Activated CD4-positive, alpha-beta T cell treated with anti-CD3 and anti-CD28 coated beads, Interleukin-2, amount 50 U/mL, for 48 hours (primary cell): ENCODE results near the gene SLC35E2B.
"Not testable (repeated sequence)": the region's sequence is repeated elsewhere in the genome, so short reads cannot be mapped to it uniquely, and the experiment has no call there.

Source experiments
- DNase-seq, 2 experiments: peaks; one replicate each; pipeline ENCODE4 v3.0.0-alpha.2; 2020

The SLC35E2B gene

DNA sequence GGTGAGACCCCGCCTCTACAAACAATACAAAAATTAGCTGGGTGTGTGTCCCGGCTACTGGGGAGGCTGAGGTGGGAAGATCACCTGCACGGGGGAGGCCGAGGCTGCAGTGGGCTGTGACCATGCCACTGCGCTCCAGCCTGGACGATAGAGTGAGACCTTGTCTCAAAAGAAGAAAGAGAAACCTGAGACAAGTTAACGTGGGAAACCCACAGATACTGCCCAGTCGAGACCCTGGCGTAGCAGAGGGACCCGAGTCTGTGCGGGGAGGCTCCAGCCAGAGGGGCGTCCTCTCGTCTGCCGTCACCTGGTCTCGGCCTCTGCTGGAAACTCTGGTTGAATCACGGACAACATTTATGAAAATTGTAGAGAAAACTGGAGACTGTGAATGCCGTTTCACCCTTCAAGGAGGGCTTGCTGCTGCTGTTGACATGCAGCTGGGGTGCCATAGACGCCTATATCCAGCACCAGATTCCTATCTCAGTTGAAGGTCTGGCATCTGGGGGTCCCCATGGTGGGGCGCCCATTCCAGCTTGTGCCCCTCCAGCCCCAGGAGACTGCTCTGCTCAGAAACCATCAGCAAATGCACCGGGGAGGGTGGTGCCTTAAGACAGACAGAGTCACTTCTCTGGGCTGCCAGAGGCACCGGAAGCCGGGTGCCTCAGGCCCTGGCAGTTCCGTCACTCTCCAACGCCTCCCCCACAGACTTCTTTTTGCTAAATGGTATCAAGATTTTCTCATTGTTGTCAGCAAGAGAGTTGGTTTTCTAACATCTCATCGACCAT lies 20.2 kb downstream of the SLC35E2B start:
- DNase-seq = no peak

DNA sequence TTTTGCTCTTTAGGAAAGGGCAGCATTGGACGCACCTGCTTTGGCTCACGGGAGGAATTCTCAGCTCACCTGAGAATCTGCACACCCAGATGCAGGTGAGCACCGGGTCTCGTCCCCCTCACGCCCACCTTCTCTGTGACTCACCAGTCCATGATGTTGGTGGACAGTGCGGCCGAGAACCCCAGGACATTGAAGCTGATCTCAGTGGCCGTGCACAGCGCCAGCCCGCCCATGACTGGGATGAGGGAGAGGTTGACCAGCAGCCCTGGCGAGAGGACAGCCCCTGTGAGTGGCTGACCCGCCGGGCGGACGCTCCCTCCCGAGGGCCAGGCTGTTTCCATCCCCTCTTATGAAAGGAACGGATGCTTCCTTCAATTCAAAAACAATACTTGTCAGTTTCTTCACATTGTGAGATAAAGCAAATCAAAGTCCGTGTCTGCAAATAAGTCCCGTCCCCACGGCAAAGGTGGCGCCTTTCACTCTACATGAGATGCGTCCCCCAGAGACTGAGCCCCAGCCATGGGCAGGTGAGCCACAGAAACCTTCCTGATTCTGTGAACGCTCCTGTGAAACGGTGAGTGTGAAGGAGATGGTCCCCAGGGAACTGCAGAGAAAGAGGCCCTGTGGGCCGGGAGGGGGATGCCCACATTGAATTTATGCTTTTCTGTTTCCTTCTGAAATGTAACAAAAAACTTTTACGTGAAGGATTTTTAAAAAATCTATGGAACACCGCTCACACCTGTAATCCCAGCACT lies 21.1 kb downstream of the SLC35E2B start:
- no peak for DNase-seq

DNA sequence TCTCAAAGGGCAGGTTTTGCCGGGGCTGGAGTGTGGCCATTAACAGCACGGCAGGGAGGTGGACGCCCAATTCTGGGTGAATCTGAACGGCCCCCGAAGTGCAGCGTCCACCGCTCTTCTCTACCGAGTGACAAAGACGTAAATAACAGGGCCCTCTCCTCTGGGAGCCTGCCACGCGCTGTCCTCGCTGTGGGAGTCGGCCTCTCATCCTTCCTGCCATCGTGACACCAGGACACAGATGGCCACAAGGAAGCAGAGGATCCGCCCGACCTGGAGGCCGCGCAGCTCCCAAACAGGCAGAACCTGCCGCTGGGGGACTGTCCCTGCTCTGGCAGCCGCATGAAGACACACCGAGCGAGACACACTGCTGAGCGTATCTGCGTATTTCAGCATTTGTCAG lies 21.7 kb downstream of the SLC35E2B start:
- DNase-seq = no peak

DNA sequence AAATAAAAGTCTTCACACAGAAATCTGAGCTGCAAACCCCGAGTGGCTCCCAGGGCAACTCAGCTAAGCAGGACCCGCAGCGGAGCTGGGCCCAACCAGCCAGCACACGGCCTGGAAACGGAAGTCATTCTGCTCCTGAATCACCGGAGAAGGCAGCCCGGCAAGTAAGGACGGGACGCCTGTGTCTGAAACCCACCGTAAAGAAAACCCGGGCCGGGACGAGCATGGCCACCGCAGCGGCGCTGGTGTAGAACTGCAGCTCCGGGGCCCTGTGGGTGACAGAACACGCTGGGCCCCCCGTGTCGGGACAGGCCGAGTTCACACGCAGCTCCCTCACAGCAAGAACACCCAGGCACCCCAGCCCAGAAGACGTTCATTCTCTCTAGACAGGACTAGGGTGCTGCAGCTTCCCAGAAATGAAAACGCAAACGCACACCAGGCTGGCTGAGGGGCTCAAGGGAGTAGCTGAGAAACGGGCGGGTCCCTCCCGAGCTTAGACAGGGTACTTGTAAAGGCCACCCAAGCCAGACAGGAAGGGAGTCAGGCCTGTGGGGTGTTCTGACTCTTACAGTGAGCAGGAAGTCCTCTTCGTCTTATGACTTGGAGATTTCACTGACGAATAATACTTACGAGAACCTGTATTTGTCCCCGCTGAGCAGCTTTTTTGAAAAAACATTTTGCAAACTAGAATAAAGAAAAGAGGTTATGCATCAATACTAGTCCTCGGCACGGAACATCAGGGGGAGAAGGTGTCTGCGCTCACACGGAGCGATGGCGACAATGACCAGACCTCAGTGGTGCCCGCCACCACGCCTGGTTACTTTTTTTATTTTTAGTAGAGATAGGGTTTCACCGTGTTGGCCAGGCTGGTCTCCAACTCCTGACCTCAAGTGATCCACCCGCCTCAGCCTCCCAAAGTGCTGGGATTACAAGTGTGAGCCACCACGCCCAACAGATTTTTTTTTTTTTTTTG lies 22.8 kb downstream of the SLC35E2B start:
- no peak for DNase-seq

DNA sequence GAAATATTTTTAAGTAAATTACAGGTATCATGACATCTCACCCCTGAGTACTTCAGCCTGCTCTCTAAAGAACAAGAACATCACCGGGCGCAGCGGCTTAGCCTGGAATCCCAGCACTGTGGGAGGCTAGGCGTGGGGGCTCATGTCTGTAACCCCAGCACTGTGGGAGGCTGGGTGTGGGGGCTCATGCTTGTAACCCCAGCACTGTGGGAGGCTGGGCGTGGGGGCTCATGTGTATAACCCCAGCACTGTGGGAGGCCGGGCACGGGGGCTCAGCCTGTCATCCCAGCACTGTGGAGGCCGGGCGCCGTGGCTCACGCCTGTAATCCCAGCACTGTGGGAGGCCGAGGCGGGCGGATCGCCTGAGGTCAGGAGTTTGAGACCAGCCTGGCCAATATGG lies 26.1 kb downstream of the SLC35E2B start:
- no peak for DNase-seq

DNA sequence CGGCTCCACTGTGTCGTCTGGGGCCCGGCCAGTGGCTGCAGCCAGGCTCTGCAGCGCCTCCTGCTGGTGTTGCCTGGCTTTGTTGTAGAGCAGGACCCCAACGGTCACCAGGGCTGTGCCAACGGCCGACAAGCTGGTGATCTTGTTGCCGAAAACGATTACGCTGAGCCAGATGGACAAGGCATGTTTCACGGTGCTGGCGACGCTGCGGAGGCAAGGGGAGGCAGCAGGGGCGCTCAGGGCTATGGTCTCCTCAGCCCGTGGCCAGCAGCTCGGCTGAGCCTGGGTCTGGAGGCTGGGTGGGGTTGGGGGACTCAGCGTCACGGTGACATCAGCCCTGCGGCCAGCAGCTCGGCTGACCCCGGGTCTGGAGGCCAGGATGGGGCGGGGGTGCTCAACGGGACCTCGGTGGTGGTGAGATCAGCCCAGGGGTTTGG lies 26.8 kb downstream of the SLC35E2B start:
- peak; percentile 65 to 68 for DNase-seq

DNA sequence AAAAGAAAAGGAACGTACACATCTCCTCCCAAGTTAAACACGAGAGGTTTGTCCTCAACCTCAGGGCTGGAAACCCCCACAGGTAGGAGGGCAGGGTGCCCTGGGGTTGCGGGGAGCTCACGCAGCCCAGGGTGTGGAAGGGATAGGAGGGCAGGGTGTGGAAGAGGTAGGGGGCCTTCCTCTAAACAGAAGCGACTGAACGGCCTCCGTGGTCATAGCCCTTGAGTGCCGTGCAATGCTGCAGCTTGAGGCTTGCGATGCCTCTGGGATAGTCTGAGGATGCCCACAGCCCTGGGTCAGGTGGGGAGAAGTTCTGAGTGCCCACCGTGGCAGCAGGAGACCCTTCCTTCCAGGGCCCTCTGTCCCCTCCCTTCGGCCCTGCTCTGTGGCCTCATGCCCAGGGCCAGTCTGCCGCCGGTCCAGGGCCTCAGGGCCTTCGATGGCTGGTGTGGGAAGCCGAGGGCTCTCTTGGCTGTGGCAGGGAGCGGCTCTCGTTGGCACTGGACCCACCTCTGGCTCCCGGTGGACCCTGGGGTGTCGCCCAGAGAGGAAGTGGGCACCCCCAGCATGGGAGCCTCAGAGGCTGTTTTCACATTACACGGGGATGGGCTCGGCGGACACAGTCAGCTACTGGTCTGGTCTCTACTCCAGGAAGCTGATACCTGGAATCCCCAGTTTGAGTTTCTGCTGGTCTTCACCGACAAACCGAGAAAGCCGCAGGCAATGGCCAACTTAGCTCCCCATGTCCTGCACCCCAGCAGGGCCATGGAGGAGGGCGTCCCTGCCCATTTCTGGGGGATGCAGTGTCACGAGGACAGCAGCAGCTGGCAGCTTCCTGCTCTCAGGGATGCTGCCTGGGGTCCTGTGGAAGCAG lies 27.4 kb downstream of the SLC35E2B start:
- no peak for DNase-seq

DNA sequence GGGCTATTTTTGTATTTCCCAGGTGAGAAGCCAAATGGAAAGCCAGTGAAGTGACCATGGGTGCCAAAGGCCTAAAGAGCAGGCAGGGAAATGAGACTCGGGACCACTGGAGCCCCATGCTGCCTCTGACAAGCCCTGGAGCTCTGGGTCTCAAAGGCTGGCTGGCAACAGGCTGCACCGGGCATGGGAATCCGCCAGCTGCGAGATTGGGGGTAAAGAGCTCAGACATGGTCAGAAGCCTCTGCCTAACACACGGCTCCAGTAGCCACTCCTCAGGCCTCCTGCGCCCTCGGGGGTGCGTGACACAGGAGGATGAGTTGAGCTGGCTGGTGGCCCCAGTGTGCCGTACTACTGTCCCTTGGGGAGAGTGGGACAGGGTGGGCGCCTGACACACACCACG lies 28.3 kb downstream of the SLC35E2B start:
- DNase-seq = not testable (repeated sequence)

DNA sequence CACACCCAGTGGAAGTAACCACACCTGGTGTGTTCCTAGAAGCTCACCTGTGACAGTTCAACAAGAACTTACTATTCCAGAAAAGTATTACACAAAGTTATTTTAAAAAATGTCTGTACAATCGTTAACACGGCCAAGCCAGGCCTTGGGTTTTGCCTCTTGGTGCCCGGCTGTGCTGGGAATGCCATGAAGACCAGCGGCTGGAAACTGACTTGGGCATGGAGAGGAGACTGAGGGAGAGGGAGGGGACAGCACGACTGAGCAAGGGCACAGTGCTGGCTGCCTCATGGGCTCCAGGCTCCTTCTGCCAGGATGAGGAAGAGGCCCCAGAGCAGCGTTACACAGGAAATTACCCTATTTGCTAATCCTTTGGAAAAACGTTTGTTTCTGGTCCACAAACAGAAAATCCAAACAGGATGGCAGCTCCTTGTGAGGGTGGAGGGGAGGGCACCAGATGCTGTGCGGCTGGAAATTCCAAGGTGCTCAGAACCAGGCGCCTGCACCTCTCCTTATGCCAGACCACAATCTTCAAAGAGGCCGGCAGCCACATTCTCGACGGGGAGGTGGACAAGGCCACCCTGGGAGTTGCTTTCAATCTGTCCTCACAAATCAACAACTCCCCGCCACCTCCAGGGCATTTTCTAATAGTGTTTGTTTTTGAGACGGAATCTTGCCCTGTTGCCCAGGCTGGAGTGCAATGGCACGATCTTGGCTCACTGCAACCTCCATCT lies 29.6 kb downstream of the SLC35E2B start:
- not testable (repeated sequence) for DNase-seq

DNA sequence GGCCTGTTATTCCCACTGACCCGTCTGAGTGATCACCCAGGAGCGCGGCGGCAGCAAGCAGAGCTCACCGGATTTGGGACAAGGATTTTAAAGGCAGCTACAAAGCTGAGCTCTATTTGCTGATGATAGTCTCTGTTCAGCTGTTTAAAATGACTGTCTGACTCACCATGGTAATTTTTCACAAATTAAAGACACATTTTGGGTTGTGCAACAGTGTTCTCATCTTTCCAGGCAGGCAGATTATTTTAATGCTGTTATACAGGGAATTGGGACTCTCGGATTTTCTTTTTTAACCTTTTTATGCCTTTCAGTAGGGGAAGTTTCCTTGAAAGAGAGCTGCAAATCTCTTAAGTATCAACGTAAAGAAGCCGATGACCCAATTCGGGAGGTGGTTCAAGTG lies 30.2 kb downstream of the SLC35E2B start:
- not testable (repeated sequence) for DNase-seq

DNA sequence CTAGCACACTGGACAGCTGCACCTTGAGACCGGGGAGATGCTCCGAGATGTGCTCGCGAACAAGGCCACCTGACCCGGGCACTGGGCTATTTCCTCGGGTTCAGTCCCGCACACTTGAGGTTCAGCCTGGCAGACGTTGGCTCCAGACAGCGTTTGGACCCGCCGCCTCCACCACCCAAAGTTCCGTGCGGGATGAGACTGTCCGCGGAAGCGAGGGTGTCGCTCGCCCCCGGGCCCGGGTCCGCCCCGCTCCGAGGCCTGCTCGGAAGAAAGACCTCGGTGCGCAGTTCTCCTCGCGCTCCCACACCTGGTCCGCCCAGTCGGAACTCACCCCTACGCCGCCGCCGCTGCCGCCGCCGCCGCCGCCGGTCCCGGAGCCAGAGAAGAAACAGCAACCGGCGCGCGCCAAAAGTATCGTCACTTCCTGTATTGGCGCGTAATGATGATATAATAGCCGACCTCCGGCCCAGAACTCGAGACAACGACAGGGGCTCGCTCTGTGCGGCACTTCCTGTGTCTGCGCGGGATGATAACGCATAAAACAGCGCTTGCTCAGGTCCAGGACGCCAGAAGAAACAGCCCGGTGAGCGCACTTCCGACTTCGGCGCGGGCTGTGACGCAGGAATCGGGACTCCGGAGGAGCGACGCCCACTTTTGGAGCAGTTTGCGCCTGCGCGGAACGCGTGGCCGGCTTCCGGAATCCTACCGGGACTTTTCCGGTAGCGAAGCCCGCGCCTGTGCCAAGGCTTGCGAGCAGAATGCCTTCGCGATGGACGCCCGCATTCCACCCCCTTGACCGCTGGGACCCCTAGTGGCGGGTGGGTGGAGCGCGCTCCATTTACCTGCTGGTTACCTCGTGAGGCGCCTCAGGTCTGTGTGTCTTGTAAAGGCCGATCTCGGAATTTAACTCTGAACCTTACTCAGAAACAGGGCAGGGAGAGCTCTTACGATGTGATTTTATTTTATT lies 33.7 kb downstream of the SLC35E2B start, which contains the start of gene CDK11B:
Gene CDK11B, minus strand, starts transcription at position 422 of the 967 bp plus-strand sequence. CDS start 1,519 bp downstream, outside the sequence.
- peak; percentile 99 to 100 for DNase-seq

DNA sequence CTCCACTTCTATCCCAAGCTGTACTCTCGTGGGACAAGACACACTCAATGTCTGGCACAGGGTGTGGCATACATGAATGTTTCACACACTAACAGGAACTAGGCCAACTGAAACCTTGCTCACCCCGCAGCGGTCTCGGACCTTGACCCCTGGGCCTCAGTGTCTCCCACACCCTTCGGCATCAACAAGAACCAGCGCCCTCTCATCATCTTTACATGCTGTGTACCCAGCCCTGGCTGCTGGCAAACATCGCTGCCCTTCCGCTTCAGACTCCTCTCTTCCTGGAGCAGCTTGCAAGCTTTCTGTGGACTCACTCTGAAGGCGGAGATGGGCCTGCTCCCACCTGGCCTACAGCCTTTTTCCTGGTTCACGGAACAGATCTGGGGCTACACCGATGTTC lies 44.3 kb downstream of the SLC35E2B start:
- DNase-seq = not testable (repeated sequence)

DNA sequence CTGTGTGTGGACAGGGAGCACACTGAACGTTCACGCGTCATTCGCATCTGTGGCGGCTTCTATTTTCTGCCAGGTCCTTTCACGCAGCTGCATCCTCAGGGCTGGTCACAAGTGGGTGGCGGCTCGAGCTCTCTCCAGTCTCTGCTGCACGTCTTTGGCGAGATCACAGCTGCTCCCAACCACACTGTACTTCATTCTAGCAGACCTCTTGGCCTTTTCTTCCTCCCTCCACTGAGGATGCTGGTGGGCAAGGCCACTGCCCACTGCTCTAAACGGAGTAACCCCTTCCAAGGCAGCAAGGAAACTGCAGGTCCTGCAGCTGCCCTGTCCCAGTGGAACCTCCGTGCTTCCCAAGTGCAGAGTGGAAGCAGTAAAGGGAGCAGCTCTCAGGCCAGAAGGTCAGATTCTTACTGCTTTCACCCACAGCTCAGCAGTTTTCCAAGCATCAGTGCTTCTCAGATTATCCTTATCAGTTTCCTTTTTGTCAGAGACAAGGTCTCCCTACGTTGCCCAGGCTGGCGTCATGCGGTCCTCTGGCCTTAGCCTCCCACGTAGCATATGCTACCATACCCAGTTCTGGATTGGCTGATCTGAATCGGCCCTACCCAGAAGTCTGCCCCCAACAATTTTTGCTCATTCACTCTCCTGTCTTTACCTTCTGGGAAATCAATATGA lies 44.9 kb downstream of the SLC35E2B start:
- DNase-seq = not testable (repeated sequence)

DNA sequence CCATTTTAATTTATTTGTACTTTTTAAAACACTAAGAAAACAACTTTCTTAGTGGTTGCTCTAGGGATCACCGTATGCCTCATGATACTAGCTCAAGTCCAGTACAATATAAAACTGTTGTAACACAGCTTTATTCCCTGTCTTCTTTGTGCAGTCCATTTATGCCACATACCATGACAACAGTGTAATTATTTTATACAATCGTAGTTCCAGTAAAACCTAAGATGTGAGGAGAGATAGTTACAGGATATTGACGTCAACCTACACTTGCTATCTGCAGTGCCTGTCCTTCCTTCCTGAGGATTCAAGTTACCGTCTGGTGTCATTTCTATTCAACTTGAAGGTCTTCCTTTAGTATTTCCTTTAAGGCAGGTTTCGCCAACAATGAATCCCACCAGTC lies 46.3 kb downstream of the SLC35E2B start:
- not testable (repeated sequence) for DNase-seq

DNA sequence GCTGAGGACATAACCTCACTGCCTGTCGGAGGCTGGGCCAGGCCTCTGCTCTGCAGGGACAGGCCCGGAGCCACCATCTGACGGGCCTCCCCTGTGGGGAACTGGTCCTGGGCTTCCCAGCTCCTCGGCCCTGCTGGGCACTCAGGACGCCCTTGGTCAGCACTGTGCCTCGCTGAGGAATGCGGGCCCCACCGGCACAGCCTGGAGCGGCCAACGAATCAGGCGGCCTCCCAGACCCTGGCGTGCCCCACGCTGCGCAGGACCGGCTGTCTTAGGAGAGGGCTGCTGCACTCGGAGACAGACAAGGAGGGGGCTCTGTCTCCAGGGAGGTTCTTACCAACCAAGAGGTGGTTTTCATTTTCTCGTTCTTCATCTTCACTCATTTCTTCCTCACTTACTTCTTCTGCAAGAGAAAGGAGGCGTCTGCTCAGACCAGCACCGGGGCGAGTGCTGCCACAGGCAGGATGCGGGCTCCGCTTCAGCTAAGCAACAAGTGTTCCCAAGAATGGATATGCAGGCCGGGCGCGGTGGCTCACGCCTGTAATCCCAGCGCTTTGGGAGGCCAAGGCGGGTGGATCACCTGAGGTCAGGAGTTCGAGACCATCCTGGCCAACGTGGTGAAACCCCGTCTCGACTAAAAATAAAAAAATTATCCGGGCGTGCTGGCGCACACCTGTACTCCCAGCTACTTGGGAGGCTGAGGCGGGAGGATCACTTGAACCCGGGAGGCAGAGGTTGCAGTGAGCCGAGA lies 51.7 kb downstream of the SLC35E2B start:
- DNase-seq = not testable (repeated sequence)

DNA sequence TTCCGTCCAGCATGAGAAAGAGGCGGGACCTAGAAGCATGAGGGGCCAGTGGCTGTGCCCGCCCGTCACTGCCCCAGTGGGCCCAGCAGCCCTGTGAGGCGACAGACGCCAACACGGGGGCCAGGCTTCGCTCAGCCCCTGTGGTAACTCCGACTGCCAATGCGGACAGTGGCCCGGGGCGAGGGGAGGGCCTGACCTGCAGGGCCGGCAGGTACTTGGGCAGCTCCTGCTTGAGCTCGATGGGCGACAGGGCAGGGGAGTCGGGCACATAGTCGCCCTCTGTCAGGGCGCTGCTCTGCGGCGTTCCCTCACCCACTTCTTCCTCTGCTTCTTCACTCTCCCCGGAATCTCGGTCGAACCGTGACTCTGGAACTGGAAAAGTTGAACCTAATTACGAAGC lies 52.5 kb downstream of the SLC35E2B start:
- DNase-seq = not testable (repeated sequence)

DNA sequence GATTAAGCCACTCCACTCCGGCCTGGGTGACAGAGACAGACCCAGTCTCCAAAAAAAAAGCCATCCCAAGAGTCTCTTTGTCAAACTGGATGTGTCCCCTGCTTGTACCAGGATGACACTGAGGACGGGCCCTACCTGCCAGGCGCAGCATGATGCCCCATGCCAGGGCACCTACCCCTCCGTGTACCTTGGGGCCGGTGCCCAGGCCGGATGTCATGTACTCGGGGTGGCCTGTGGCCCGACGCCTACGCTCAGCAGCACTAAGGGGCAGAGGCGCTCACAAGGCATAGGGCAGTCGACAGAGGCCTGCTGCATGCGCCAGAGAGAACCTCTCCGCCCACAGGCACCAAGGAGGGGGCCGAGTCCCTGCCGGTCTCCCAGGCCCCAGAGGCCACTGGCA lies 53.2 kb downstream of the SLC35E2B start:
- DNase-seq = not testable (repeated sequence)

DNA sequence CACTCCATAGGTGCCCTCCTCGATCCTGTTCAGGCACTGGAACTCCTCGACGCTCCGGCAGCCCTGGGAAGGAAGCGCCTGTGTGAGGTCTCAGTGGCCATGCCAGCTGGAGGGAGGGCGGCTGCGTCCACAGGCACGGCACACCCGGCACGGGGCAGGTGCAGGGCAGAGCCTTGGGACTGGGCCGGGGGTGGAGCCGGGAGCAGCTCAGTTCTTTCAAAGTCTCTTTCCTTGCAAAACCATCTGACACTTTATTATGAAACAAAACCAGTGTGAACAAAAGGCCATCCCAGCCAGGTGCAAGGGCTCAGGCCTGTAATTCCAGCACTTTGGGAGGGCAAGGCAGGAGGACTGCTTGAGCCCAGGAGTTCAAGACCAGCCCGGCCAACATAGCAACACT lies 54.1 kb downstream of the SLC35E2B start:
- not testable (repeated sequence) for DNase-seq
